Hepatocyte (in vitro differentiated cells): ENCODE data around the gene LUZP2. TPM values are rescaled to one million over a fixed set of nuclear protein-coding genes. Genes with fewer than 3 reads are reported as not detected.

Experiments used
- DNase-seq: peaks from one replicate; pipeline ENCODE4 v3.0.0-alpha.2; 2016; ENCODE audit warnings: low spot score
- H2AFZ ChIP-seq: fragments of 200-600 bp; sonication (generic); 2 replicates; pipeline ENCODE4 v1.6.0; 2016; ENCODE audit warnings: antibody characterized with exemption, mild to moderate bottlenecking
- H3K27ac ChIP-seq: fragments of 200-600 bp; sonication (generic); 2 replicates; pipeline ENCODE4 v1.5.1; 2016; ENCODE audit warnings: mild to moderate bottlenecking
- H3K27me3 ChIP-seq: fragments of 200-600 bp; sonication (generic); 2 replicates; pipeline ENCODE4 v1.6.1; 2016
- H3K36me3 ChIP-seq: fragments of 200-600 bp; sonication (generic); replicated peaks from 2 replicates; pipeline ENCODE4 v1.5.1; 2016; ENCODE audit warnings: low read depth; ENCODE audit not compliant: insufficient read depth
- H3K4me1 ChIP-seq: fragments of 200-600 bp; sonication (generic); 2 replicates; pipeline ENCODE4 v1.5.1; 2016; ENCODE audit warnings: mild to moderate bottlenecking, moderate library complexity; ENCODE audit not compliant: insufficient read depth
- H3K4me2 ChIP-seq: fragments of 200-600 bp; sonication (generic); 2 replicates; pipeline ENCODE4 v1.6.0; 2016
- H3K4me3 ChIP-seq: fragments of 200-600 bp; sonication (generic); 2 replicates; pipeline ENCODE4 v1.5.1; 2016; ENCODE audit warnings: mild to moderate bottlenecking
- H3K79me2 ChIP-seq: fragments of 200-600 bp; sonication (generic); 2 replicates; pipeline ENCODE4 v1.6.0; 2017; ENCODE audit warnings: mild to moderate bottlenecking
- H3K9me2 ChIP-seq: fragments of 200-600 bp; sonication (generic); replicated peaks from 2 replicates; pipeline ENCODE4 v1.6.0; 2017; ENCODE audit warnings: mild to moderate bottlenecking; ENCODE audit not compliant: insufficient read depth
- H3K9me3 ChIP-seq: fragments of 200-600 bp; sonication (generic); 2 replicates; pipeline ENCODE4 v1.5.1; 2016; ENCODE audit warnings: low read depth, mild to moderate bottlenecking
- H4K20me1 ChIP-seq: fragments of 200-600 bp; sonication (generic); 2 replicates; pipeline ENCODE4 v1.6.0; 2016; ENCODE audit warnings: mild to moderate bottlenecking; ENCODE audit not compliant: insufficient read depth, poor library complexity, severe bottlenecking
- CTCF ChIP-seq: fragments of 200-600 bp; sonication (generic); IDR thresholded peaks from 2 replicates; pipeline ENCODE4 v1.5.1; 2016; ENCODE audit warnings: antibody characterized with exemption, mild to moderate bottlenecking; ENCODE audit not compliant: poor library complexity
- EZH2 ChIP-seq: fragments of 200-600 bp; sonication (generic); IDR thresholded peaks from 2 replicates; pipeline ENCODE4 v1.6.1; 2016; ENCODE audit warnings: antibody characterized with exemption, mild to moderate bottlenecking, borderline replicate concordance
- EZH2phosphoT487 ChIP-seq: fragments of 200-600 bp; sonication (generic); IDR thresholded peaks from one replicate; pipeline ENCODE4 v1.6.1; 2018; ENCODE audit warnings: antibody characterized with exemption, mild to moderate bottlenecking, low read depth, moderate library complexity; ENCODE audit not compliant: unreplicated experiment, severe bottlenecking
- WGBS: methylation state at CpG from one replicate; pipeline ENCODE4 v1.1.6; 2016; ENCODE audit warnings: low lambda C conversion rate; ENCODE audit errors: missing lambda C conversion rate; 5-methylcytosine and 5-hydroxymethylcytosine counted together
- polyA plus RNA-seq: library from polyadenylated mRNA; unstranded; fragments of >200 nt; fragmentation: Nextera tagmentation; extraction: Ambion mirVana; gene quantifications from 2 replicates; pipeline ENCODE4 v1.2.1, GENCODE V29; 2016
- total RNA-seq: library from RNA; depleted of rRNA; stranded (reverse); fragments of >200 nt; gene quantifications from 2 replicates; pipeline ENCODE4 v1.2.3, GENCODE V29; 2014

Gene LUZP2
- total and polyA plus RNA-seq, 2 experiments from 2014 or later: 2.2 to 7.9 TPM

- TF ChIP-seq CTCF (no peak), EZH2 (no peak), EZH2phosphoT487 (no peak)
- no peak overlapping the region for H3K4me2 ChIP-seq
- no peaks in the 10 kb centered on the region for H3K9me2 ChIP-seq
- H3K36me3 ChIP-seq: no peaks in the 10 kb centered on the region
- H3K27me3 ChIP-seq: no peaks in the 10 kb centered on the region
- no peak for DNase-seq
- no peaks in the 10 kb centered on the region for H3K79me2 ChIP-seq
- H4K20me1 ChIP-seq: no peaks in the 10 kb centered on the region
- H3K9me3 ChIP-seq: no peaks in the 10 kb centered on the region
- H3K27ac ChIP-seq: no peak overlapping the region
- H3K4me1 ChIP-seq: peaks cover 3% of the 10 kb centered on the region
- 80% methylated on average over 1 of the region's 1 CpG for WGBS
- no peak overlapping the region for H2AFZ ChIP-seq
- no peak overlapping the region for H3K4me3 ChIP-seq
Observed at GRCh38 chr11:24589064-24589463, 92.2 kb downstream of the LUZP2 start.

GRCh38 chr11:24591283-24591682 lies 94.4 kb downstream of the LUZP2 start:
- DNase-seq: no peak
- no peak overlapping the region for H3K4me3 ChIP-seq
- no peaks in the 10 kb centered on the region for H3K4me1 ChIP-seq
- no peak overlapping the region for H3K27ac ChIP-seq
- no peaks in the 10 kb centered on the region for H3K79me2 ChIP-seq
- no peak overlapping the region for H3K4me2 ChIP-seq
- no peak overlapping the region for H2AFZ ChIP-seq
- no peaks in the 10 kb centered on the region for H3K9me2 ChIP-seq
- WGBS: 83% methylated on average over 2 of the region's 2 CpGs
- H3K36me3 ChIP-seq: no peaks in the 10 kb centered on the region
- no peak for TF ChIP-seq EZH2
- TF ChIP-seq EZH2phosphoT487: no peak
- no peak for TF ChIP-seq CTCF
- no peaks in the 10 kb centered on the region for H3K9me3 ChIP-seq
- no peaks in the 10 kb centered on the region for H3K27me3 ChIP-seq
- no peaks in the 10 kb centered on the region for H4K20me1 ChIP-seq

GRCh38 chr11:24592360-24592759 lies 95.5 kb downstream of the LUZP2 start:
- Histone ChIP-seq H3K79me2 (no peaks in the 10 kb centered on the region), H3K9me2 (no peaks in the 10 kb centered on the region)
- no peak for DNase-seq

More at GRCh38 chr11:24592360-24592759, 95.5 kb downstream of the LUZP2 start:
- 89% methylated on average over 2 of the region's 2 CpGs for WGBS
- Histone ChIP-seq H2AFZ (no peak overlapping the region), H3K9me3 (no peaks in the 10 kb centered on the region), H3K4me2 (no peak overlapping the region), H4K20me1 (no peaks in the 10 kb centered on the region), H3K4me3 (no peak overlapping the region), H3K36me3 (no peaks in the 10 kb centered on the region), H3K4me1 (no peaks in the 10 kb centered on the region), H3K27ac (no peak overlapping the region), H3K27me3 (no peaks in the 10 kb centered on the region)
- TF ChIP-seq EZH2 (no peak), EZH2phosphoT487 (no peak), CTCF (no peak)
